Activated CD8-positive, alpha-beta T cell treated with anti-CD3 and anti-CD28 coated beads for 36 hours (primary cell): ENCODE data around the gene JMJD8. TPM values are rescaled to one million over a fixed set of nuclear protein-coding genes. Genes with fewer than 3 reads are reported as not detected.
"Not testable (repeated sequence)": the region's sequence is repeated elsewhere in the genome, so short reads cannot be mapped to it uniquely, and the experiment has no call there.

Experiments
- ATAC-seq: fragments of 200-7000 bp; cut with Tn5 transposase; one replicate; pipeline ENCODE4 v1.10.0; 2021; ENCODE audit warnings: mild to moderate bottlenecking, moderate library complexity
- CTCF ChIA-PET: fragments of 350-600 bp; sonication (Branson Sonifier 250); formaldehyde crosslinking; loops from one replicate; lab custom pipeline; 2021; ENCODE audit warnings: antibody characterized with exemption; lab: Charles Lee
- POLR2A ChIA-PET: fragments of 350-600 bp; sonication (Branson Sonifier 250); formaldehyde crosslinking; loops from one replicate; lab custom pipeline; 2021; ENCODE audit warnings: antibody characterized with exemption; lab: Charles Lee
- DNase-seq: peaks from one replicate; pipeline ENCODE4 v3.0.0-alpha.2; 2020
- H3K27ac Mint-ChIP-seq: one replicate; pipeline ENCODE4 v1.8.0; 2021; ENCODE audit warnings: mild to moderate bottlenecking, mixed read lengths
- H3K27me3 Mint-ChIP-seq: one replicate; pipeline ENCODE4 v1.8.0; 2021; ENCODE audit warnings: mixed read lengths
- H3K36me3 Mint-ChIP-seq: one replicate; pipeline ENCODE4 v1.8.0; 2021; ENCODE audit warnings: low read depth, mixed read lengths
- H3K4me1 Mint-ChIP-seq: one replicate; pipeline ENCODE4 v1.8.0; 2021; ENCODE audit warnings: low read depth, mixed read lengths
- H3K4me3 Mint-ChIP-seq: one replicate; pipeline ENCODE4 v1.8.0; 2021; ENCODE audit warnings: mild to moderate bottlenecking, moderate library complexity, mixed read lengths
- H3K9me3 Mint-ChIP-seq: one replicate; pipeline ENCODE4 v1.8.0; 2021; ENCODE audit warnings: mixed read lengths
- intact Hi-C: fragments of 100-400 bp; cut with micrococcal nuclease; formaldehyde crosslinking; loops from one replicate; pipeline ENCODE4 v1.10.0; 2022
- total RNA-seq, 2 experiments: library from RNA; stranded (reverse); gene quantifications; one replicate each; pipeline ENCODE4 v1.2.3, GENCODE V29; 2021
- TF ChIP-seq, protein P1 (sequence below): fragments of 200-600 bp; IDR thresholded peaks from one replicate; pipeline ENCODE4 v1.8.0; 2022; ENCODE audit warnings: antibody characterized with exemption, mild to moderate bottlenecking

Gene JMJD8
- total RNA-seq, 2 experiments from 2014 or later = 26.2 to 28.7 TPM

DNA sequence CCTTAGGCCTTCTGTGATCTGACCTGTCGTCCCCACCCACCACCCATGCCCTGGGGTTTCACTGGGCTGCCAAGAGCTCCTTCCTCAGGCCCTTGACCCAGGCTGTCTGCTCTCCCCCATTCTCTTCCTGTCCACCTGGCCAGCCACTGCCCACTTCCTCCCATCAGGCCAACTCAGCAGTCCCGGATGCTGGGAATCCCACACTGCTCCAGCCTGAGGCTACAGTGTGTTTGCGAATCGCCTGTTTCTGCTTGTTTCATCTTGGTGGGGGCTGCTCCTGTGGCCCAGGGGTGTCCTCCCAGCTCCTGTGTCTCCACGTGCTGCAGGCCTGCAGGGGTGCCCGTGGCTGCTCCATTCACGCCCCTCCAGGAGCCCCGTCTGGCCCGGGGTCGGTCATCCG lies 29.9 kb upstream of the JMJD8 start:
- H3K27ac Mint-ChIP-seq = no peak overlapping the region
- no peaks in the 10 kb centered on the region for H3K9me3 Mint-ChIP-seq
- intact Hi-C loops = no loop called here
- H3K4me3 Mint-ChIP-seq = no peak overlapping the region
- peaks cover 16% of the 10 kb centered on the region for H3K4me1 Mint-ChIP-seq
- TF ChIP-seq, protein P1, sequence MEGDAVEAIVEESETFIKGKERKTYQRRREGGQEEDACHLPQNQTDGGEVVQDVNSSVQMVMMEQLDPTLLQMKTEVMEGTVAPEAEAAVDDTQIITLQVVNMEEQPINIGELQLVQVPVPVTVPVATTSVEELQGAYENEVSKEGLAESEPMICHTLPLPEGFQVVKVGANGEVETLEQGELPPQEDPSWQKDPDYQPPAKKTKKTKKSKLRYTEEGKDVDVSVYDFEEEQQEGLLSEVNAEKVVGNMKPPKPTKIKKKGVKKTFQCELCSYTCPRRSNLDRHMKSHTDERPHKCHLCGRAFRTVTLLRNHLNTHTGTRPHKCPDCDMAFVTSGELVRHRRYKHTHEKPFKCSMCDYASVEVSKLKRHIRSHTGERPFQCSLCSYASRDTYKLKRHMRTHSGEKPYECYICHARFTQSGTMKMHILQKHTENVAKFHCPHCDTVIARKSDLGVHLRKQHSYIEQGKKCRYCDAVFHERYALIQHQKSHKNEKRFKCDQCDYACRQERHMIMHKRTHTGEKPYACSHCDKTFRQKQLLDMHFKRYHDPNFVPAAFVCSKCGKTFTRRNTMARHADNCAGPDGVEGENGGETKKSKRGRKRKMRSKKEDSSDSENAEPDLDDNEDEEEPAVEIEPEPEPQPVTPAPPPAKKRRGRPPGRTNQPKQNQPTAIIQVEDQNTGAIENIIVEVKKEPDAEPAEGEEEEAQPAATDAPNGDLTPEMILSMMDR = no peak
- DNase-seq (no peak), ATAC-seq (no peak)
- no peaks in the 10 kb centered on the region for H3K36me3 Mint-ChIP-seq
- CTCF ChIA-PET = interaction anchor here (2.9 to 11.9 kb wide), 3 partner anchors 11 to 72 kb away, joined by 13 to 207 read pairs (median 149); partner anchors contain the start of genes ANTKMT, CCDC78, CHTF18 and HAGHL
- H3K27me3 Mint-ChIP-seq = peaks cover 17% of the 10 kb centered on the region
- POLR2A ChIA-PET = interaction anchor here (1.5 to 3.9 kb wide), 2 partner anchors 12 to 19 kb away, joined by 3 to 37 read pairs; partner anchors contain the start of genes CCDC78 and HAGHL

DNA sequence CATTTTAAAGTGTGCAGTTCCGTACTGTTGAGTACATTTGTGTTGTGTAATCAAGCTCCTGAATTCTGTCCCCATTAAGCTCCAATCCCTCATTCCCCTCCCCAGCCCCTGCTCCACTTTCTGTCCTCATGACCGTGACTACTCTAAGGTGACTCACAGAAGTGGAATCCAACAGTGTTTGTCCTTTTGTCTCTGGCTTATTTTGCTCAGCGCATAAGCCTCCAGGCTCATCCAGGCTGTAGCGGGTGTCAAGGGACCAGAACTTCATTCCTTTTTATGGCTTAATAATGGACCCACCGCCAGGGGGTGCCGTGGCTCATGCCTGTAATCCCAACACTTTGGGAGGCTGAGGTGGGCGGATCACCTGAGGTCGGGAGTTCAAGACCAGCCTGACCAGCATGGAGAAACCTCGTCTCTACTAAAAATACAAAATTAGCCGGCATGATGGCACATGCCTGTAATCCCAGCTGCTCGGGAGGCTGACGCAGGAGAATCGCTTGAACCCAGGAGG lies 28.7 kb upstream of the JMJD8 start:
- not testable (repeated sequence) for H3K4me3 Mint-ChIP-seq, H3K9me3 Mint-ChIP-seq, H3K4me1 Mint-ChIP-seq, ATAC-seq, H3K36me3 Mint-ChIP-seq, H3K27ac Mint-ChIP-seq
- CTCF ChIA-PET = interaction anchor here (0.8 to 11.9 kb wide), 18 partner anchors 9 to 284 kb away, joined by 3 to 207 read pairs (median 4); partner anchors contain the start of genes ANTKMT, CCDC78, CHTF18 and CIAO3
- peak; percentile 87 for DNase-seq
- TF ChIP-seq, protein P1 = peak; percentile 63
- intact Hi-C loops = loop anchor here (2.0 kb wide), 1 partner anchor 72 kb away; no protein-coding TSS in a partner anchor
- peaks cover 29% of the 10 kb centered on the region for H3K27me3 Mint-ChIP-seq
- POLR2A ChIA-PET = interaction anchor here (0.9 to 1.7 kb wide), 4 partner anchors 9 to 76 kb away, joined by 3 to 7 read pairs (median 4); partner anchors contain the start of genes ANTKMT and CHTF18

DNA sequence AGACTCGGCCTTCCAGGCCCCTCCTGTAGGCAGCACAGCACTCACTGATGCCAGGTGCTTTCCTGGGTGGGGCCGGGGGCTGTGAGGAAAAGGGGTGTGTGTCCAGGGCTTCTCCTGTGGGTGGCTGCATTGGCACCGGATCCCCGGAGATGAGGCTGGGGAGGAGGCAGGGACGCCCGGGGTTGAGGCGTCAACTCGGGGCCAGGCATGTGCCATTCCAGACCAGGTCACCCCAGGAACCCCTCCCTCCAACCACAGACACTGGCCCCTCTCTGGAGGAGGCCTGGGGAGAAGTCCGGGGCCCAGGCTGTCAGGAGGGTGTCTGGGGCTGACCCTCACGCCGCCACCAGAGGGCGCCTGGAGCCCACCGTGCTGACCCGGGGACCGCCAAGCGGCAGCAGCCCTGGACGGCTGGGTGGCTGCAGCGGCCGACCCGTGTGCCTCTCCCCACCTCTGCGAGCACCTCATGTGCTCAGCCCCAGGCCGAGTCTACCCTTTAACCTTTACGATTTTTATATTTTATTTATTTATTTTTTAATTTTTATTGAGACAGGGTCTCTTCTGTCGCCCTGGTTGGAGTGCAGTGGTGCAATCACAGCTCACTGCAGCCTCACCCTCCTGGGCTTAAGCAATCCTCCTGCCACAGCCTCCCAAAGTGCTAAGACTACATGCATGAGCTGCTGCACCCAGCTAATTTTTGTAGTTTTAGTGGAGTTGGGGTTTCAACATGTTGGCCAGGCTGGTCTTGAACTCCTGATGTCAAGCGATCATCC lies 27.6 kb upstream of the JMJD8 start:
- intact Hi-C loops = loop anchor here (2.0 kb wide), 1 partner anchor 73 kb away; no protein-coding TSS in a partner anchor
- H3K27ac Mint-ChIP-seq = no peak overlapping the region

DNA sequence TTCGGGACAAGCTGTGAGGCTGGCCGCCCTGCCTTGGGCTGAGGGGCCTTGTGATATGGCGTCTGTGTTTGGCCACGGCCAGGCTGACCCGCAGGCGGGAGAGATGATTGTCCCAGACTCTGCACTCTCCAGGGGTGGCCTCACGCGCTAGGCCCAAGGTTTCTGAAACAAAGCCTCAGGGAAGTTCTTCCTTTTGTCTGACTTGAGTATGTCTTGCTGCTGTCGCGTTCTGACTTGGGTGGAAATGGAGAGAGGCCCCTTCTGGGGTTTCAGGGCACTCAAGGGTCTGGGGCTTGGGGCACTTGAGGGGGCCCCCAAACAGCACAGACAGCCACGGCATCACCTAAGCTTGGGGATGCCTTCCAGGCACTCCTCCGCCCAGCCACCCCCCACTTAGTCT lies 26.9 kb upstream of the JMJD8 start:
- no peak overlapping the region for H3K4me3 Mint-ChIP-seq
- ATAC-seq (no peak), DNase-seq (no peak)
- TF ChIP-seq, protein P1 = no peak
- ChIA-PET CTCF (interaction anchor here (0.7 to 11.9 kb wide), 4 partner anchors 18 to 75 kb away, joined by 4 to 207 read pairs (median 76); partner anchors contain the start of genes ANTKMT, CCDC78, CHTF18 and HAGHL), POLR2A (interaction anchor here (1.5 kb wide), 1 partner anchor 10 kb away, joined by 6 read pairs; no protein-coding TSS in a partner anchor)
- intact Hi-C loops = no loop called here
- H3K27ac Mint-ChIP-seq = no peak overlapping the region
- no peaks in the 10 kb centered on the region for H3K36me3 Mint-ChIP-seq
- H3K4me1 Mint-ChIP-seq = peaks cover 5% of the 10 kb centered on the region
- H3K9me3 Mint-ChIP-seq = no peaks in the 10 kb centered on the region
- peaks cover 43% of the 10 kb centered on the region for H3K27me3 Mint-ChIP-seq

More for the DNA sequence above, 27.6 kb upstream of the JMJD8 start:
- TF ChIP-seq, protein P1 = peak; percentile 96
- DNase-seq = peak; percentile 85
- Mint-ChIP-seq H3K4me3 (no peak overlapping the region), H3K4me1 (peaks cover 9% of the 10 kb centered on the region), H3K9me3 (no peaks in the 10 kb centered on the region), H3K27me3 (peaks cover 37% of the 10 kb centered on the region), H3K36me3 (no peaks in the 10 kb centered on the region)
- ChIA-PET CTCF (interaction anchor here (0.8 to 11.9 kb wide), 18 partner anchors 8 to 286 kb away, joined by 3 to 207 read pairs (median 4); partner anchors contain the start of genes ANTKMT, CCDC78, CHTF18 and CIAO3), POLR2A (interaction anchor here (0.9 to 1.7 kb wide), 4 partner anchors 10 to 77 kb away, joined by 3 to 7 read pairs (median 6); partner anchors contain the start of genes ANTKMT and CHTF18)
- peak; percentile 57 for ATAC-seq
